Measurements from ENCODE around the gene TESMIN.

Gene TESMIN

GRCh38 chr11:68682531-68682961 is 68.8 kb downstream of the TESMIN start:
- DNase-seq, result no peak

- no peak for DNase-seq
Observed at GRCh38 chr11:68680541-68681231, 70.6 kb downstream of the TESMIN start.

GRCh38 chr11:68678031-68678441 is 73.3 kb downstream of the TESMIN start:
- DNase-seq, result no peak

DNA sequence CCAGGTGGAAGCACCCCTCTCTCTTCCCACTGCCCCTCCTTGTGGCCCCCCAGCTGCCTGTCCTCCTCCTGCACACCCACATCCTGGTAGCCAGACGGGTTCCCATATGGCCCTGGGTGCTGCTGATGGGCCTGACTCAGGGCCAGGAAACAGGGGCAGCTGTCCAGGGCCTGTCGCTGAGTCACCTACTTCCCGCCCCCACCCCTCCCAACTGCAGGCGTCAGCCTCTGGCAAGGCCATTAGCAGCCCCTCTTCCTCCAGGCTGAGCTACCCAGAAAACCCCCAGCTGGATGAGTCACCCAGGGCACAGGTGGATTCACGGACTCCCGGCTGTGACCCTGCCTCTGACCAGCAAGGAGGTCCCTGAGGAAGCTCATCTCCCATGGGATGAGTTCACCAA is 73.9 kb downstream of the TESMIN start:
- DNase-seq, result no peak

DNA sequence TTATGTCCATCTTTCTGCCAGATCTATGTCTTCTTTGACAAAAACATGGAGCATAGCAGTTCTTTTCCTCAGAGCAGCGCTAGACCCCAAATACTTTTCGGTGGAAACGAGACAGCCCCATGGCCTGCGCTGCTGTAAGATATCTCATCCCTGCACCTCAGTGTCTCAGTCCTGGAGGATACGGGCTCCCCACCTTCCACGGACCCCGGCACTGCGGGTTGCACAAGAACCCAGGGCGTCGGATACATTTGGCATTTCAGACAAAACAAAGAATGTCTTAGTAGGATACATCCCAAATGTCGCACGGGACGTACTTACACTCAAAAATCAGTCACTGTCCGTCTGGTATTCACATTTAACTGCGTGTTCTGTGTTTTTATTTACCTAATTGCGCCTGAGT is 76.9 kb downstream of the TESMIN start:
- DNase-seq, result no peak

GRCh38 chr11:68673991-68674390 is 77.3 kb downstream of the TESMIN start:
- no peak for DNase-seq

- DNase-seq, result no peak
Observed at GRCh38 chr11:68673306-68673945, 77.9 kb downstream of the TESMIN start.

DNA sequence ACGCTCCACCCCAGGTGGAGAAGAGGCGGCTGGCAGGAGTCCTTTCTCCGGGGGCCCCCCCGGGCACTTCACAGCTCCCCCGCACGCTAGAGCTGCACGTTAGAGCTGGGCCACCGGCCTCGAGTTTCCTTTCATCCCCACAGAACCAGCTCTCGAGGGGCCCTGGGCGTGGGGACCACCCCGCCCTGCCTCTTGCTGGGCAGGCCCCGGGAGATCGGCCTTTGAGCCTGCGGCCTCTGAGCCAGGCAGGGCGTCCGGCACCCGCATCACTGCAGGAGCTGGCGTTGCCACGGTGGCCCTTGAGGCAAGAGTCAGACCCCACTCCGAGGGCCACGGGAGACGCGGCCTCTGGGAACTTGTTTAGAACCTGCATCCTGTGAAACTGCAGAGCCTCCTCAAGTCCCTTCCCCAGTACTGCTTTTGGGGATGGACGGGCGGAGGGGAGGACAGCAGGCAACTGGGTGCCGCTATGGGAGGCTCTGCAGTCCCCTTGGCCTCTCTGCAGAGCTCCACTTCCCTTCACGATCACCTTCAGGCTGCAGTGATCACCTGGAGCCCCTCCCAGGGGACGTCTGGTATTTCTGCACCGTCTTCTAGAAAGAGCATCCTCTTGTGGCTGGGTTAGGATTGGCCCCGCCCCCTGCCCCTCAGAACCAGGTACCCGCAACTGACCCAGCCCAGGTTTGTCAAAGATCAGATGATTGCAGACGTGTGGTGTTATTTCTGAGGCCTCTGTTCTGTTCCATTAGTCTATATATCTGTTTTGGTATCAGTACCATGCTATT is 80.9 kb downstream of the TESMIN start:
- DNase-seq, result no peak

DNA sequence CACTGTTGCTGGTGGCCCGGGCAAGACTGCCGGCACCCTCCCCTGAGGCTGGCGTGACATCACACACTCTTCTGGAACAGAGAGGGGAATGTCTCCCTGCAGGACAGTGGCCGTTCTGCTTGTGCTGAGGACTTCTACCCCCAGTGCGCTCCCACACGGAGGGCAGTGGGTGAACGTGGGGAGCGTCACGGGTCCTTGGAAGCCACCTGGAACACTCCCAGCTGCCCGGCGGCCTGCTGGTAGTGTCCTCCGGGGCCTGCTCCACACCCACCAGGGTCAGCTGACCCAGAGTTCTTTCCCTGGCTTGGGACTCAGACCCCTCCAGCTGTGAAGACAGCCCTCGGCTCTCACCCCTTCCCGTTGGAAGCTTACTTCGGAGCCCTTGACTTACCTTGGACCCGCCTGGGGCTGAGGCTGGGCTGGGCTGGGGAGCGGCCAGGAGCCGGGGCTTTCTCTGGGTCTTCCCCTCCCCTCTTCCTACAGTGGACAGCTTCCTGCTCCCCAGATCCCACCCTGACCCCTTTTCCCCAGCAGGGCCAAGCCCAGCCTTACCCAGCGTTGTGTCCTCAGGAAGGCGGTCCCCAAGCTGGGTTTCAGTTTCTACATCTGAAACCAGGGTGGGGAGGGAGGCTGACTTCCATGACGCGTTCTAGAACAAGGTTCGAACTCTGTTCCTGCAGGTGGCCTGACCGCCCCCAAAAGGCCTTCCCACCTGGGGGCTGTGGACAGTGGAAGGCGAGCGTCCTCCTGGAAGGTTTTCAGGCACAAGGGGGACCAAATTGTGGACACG is 81.8 kb downstream of the TESMIN start:
- DNase-seq, result no peak

DNA sequence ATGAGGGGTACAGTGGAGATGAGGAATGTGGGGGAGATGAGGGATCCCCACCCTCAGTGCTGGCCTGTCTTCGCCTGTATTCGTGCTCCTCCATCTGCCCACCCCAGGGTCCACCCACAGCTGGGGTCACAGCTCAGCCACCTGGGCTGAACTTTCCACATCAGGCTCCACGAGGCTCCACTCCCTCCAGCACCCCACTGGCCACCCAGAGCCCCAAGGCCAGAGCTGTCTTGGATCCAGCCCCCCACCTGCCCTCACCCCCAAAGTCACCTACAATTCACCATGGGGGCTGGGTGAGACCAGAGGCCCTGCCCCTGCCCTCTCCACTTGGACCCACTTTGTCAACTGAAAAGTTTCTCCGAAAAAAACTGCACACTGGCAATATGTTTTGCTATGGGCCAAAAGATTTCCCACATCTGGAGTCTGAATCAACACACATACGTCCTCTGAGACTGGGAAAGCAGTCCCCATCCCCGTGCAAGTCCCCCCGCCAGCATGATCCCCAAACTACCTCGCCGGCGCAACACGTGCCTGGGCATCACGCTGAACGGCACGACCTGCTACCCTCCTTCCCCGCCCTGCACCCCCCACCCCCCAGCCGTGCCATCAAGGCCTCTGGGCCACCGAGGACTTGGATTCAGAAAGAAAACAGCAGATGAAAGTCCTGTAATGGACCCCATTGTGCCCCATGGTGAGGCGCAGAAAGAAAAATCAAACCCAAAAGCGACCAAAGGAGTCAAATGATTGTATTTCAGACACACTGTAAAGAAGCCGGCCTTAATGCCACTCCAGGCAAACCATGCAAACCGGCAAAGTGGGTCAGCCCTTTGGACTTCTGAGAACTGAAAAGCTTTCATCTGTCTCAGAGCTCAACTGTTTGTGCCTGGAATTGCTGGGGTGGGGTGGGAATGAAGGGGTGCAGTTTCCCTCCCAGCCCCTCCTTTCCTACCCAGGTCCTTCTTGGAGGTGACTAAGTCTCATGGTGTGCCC is 83.5 kb downstream of the TESMIN start:
- no peak for DNase-seq

DNA sequence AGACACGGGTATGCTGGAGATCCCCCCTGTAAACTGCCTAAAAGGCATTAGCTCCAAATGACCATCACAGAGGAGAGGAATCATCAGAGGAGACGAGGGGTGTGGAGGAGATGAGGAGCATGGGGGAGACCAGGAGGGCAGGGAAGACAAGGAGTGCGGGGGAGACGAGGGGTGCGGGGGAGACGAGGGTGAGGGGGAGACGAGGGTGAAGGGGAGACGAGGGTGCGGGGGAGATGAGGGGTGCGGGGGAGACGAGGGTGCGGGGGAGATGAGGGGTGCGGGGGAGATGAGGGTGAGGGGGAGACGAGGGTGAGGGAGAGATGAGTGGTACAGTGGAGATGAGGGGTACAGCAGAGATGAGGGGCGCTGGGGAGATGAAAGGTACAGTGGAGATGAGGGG is 84.5 kb downstream of the TESMIN start:
- DNase-seq, result no peak

- DNase-seq, result no peak
Observed at GRCh38 chr11:68665436-68665835, 85.9 kb downstream of the TESMIN start.

- no peak for DNase-seq
Observed at GRCh38 chr11:68664906-68665305, 86.4 kb downstream of the TESMIN start.

DNA sequence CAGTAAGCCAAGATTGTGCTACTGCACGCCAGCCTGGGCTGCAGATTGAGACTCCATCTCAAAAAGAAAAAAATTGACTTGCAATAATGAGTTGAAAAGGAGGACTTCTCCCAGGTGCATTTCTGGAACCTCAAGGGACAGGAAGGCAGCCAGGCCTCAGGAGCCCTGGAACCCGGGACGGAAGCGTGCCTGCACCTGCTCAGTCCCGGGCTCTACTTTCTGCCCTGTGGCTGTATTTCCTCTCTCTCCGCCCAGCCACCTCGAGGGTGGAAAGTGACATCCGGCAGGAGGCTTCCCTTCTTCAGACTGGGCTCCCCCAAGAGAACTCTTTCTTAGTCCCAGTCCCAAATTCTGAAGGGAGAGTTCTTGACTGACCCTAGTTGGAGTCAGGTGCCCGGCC is 87.2 kb downstream of the TESMIN start:
- no peak for DNase-seq

DNA sequence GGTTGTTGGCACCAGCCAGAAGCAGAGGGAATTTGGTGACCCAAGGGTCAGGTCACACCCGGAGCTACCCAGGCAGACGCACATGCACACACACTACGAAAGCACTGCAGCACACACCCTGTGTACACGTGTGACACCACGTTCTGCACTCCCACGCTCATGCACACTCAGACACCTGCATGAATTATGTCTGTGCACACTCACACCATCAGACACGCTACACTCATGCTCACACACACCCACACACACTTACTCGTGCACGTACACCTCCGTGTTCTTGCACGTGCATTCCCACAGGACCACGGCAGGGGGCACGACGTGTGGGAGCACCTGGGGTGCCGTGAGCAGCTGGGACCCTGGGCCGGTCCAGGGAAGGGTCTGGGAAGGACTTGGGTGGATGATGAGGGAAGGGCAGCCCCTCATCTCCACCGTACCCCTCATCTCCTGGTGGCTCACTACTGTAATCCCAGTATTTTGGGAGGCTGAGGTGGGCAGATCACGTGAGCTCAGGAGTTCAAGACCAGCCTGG is 87.8 kb downstream of the TESMIN start:
- DNase-seq, result no peak

DNA sequence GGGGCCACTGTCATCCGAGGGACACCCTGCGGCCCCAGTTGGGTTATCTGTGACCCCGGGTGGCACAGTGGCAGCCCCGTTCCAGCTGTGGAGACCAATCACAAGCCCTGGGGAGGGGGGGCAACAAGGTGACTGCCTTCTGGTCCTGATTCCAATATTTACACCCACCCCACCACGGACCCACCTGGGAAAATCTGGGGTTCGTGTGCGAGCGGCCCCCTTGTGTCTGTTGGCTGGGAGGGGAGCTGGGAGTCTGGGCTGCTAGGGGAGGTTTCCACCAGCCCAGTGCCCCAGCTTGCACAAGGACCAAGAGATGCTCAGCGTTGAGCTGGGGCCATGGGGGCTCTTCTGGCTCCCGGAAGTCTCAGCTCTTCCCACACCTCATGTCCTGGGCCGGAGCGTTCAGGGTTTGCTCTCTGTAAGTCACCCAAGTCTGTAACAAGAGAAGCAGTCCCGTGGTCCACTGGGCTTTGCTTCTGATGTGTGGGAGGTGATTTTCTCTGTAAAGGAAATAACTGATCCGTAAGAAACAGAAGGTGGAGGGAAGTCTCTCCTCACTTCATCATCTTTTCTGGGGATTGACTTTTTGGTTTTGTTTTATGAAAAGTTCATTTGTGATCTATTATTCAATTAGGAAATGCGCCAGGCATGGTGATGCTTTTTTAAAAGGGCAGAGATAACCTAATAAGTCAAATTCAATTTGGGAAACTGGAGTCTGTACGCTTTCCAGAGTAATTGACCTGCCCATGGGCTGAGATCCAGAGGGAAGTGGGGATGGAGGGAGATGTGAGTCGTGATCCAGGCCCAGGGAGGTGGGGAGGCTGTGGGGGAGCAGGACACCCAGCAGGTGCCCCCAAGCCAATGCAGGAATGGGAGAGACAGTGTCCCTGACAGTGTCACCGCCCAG is 89.4 kb downstream of the TESMIN start:
- DNase-seq, result no peak

DNA sequence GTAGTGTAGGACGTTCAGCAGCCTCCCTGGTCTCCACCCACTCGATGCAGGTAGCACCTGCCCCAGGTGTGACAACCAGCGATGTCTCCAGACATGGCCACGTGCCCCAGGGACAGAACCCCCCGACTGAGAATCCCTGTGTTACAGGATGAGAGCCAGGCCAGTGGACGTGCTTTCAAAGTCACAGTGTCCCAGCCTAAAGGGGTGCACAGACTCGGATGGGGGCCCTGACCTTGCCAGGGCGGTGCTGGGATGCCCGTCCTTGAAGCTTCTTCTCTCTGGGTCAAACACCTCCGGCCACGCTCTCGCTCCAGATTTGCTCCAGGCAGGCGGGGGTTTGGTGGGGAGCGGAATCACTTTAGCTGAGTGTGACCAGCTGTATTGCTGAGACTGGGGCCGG is 90.3 kb downstream of the TESMIN start:
- no peak for DNase-seq

DNA sequence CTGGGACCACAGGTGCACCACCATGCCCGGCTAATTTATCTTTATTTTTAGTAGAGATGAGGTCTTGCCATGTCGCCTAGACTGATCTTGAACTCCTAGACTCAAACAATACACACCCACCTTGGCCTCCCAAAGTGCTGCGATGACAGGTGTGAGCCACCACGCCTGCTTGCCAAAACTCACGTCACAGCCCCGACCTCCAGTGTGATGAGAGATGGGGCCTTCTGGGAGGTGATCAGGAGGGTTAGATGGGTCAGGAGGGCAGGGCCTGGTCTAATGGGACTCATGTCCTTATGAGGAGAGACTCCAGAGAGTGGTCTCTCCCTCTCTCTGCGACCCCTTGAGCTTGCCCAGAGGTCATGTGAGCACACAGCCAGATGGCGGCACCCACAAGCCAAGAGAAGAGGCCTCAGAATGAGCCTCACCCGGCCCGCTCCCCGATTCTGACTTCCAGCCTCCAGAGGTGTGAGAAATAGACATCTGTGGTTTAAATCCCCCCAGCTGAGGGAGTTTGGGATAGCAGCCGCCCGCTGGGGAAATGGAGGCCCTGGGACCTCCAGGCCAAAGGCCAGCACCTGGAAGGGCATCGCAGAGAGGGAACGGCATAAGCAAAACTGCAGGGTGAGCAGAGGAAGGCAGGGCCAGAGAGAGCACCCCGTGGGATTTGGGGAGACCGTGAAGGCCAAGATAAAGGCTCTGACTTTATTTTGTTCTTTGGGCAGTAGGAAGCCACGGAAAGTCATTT is 91.1 kb downstream of the TESMIN start:
- DNase-seq, result no peak

- DNase-seq, result no peak
Observed at GRCh38 chr11:68659158-68659921, 92.0 kb downstream of the TESMIN start.
